ENCODE data around the gene HINFP.

DNA sequence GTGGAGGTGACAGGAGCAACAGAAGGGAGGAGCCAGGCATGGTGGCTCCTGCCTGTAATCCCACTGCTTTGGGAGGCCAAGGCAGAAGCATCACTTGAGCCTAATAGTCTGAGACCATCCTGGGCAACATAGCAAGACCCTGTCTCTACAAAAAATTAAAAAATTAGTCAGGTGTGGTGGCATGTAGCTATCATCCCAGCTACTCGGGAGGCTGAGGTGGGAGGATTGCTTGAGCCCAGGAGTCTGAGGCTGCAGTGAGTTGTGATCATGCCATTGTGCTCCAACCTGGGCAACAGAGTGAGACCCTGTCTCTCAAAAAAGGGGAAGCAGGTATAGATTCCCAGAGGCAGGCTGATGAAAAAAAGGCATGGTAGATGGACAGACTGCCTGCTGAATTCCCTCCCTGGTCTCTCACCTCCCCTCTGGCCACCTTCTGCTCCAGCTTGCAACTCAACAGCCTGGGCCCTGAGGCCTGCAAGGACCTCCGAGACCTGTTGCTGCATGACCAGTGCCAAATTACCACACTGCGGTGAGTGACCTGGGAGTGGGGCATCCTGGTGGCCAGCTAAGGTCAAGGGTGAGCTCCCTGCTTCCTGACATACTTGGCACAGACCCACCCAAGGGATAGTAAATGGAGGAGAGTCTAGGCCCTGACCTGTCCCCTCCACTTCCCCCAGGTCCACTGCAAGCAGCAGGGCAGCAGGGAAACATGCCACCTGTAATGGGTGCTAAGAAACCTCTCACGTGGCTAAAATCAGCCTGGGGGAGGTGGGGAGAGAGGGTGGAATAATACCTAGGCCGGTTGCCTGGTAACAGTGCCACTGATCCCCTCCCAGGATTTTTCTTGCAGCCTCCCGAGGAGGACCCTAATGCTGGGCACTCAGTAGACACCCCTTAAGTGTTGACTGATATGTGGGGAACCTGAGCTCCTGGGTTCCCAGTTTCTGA is 59.6 kb downstream of the HINFP start:
- TF ChIP-seq, protein P1, sequence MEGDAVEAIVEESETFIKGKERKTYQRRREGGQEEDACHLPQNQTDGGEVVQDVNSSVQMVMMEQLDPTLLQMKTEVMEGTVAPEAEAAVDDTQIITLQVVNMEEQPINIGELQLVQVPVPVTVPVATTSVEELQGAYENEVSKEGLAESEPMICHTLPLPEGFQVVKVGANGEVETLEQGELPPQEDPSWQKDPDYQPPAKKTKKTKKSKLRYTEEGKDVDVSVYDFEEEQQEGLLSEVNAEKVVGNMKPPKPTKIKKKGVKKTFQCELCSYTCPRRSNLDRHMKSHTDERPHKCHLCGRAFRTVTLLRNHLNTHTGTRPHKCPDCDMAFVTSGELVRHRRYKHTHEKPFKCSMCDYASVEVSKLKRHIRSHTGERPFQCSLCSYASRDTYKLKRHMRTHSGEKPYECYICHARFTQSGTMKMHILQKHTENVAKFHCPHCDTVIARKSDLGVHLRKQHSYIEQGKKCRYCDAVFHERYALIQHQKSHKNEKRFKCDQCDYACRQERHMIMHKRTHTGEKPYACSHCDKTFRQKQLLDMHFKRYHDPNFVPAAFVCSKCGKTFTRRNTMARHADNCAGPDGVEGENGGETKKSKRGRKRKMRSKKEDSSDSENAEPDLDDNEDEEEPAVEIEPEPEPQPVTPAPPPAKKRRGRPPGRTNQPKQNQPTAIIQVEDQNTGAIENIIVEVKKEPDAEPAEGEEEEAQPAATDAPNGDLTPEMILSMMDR (IDR thresholded peaks at IDR 0.05), result no peak
- no peak for TF ChIP-seq POLR2A (IDR thresholded peaks at IDR 0.05)

All from Peyer's patch (tissue), 4 donors.